HG02588 (cell line): ENCODE data around the gene AK2.
"Not testable (repeated sequence)": the region's sequence is repeated elsewhere in the genome, so short reads cannot be mapped to it uniquely, and the experiment has no call there.

ENCODE experiments used
- ATAC-seq: cut with Tn5 transposase; IDR thresholded peaks from one replicate; pipeline ENCODE4 v1.9.1; 2021; ENCODE audit warnings: mild to moderate bottlenecking, moderate library complexity; ENCODE audit not compliant: unreplicated experiment

AK2 gene

GRCh38 chr1:33025180-33025569 is 11.5 kb downstream of the AK2 start:
- ATAC-seq, result no peak

- ATAC-seq, result not testable (repeated sequence)
Measured at GRCh38 chr1:33024430-33025179, 12.1 kb downstream of the AK2 start.

GRCh38 chr1:33022650-33023200 is 14.0 kb downstream of the AK2 start:
- no peak for ATAC-seq

GRCh38 chr1:33021567-33022431 is 14.9 kb downstream of the AK2 start:
- no peak for ATAC-seq

GRCh38 chr1:33018112-33018511 is 18.6 kb downstream of the AK2 start:
- ATAC-seq, result no peak

- no peak for ATAC-seq
Measured at GRCh38 chr1:33017175-33017574, 19.5 kb downstream of the AK2 start.

- no peak for ATAC-seq
Measured at GRCh38 chr1:33015216-33015615, 21.5 kb downstream of the AK2 start.

GRCh38 chr1:33014464-33015163 is 22.1 kb downstream of the AK2 start:
- ATAC-seq, result no peak

GRCh38 chr1:33013791-33014190 is 22.9 kb downstream of the AK2 start:
- ATAC-seq, result no peak

GRCh38 chr1:33012165-33012564 is 24.5 kb downstream of the AK2 start:
- ATAC-seq, result no peak

GRCh38 chr1:33010932-33011731 is 25.6 kb downstream of the AK2 start:
- ATAC-seq, result no peak

GRCh38 chr1:33009561-33009960 is 27.1 kb downstream of the AK2 start:
- ATAC-seq, result no peak

- ATAC-seq, result no peak
Measured at GRCh38 chr1:33008051-33008914, 28.4 kb downstream of the AK2 start.

GRCh38 chr1:33007190-33008050 is 29.3 kb downstream of the AK2 start:
- ATAC-seq, result no peak

GRCh38 chr1:33005838-33006421 is 30.8 kb downstream of the AK2 start:
- ATAC-seq, result no peak

- ATAC-seq, result no peak
Measured at GRCh38 chr1:33005117-33005837, 31.4 kb downstream of the AK2 start.

- ATAC-seq, result no peak
Measured at GRCh38 chr1:33004613-33005012, 32.1 kb downstream of the AK2 start.

- no peak for ATAC-seq
Measured at GRCh38 chr1:33003657-33004056, 33.0 kb downstream of the AK2 start.
